Epithelial cell of esophagus (primary cell): ENCODE data around the gene CD244.
A peak's percentile ranks its signal among the peaks of the same experiment; 100 is the strongest.

Experiments
- DNase-seq: peaks from one replicate; pipeline ENCODE4 v3.0.0; 2010; ENCODE audit warnings: low read depth
- H3K4me3 ChIP-seq: 2 replicates; pipeline ENCODE4 v1.5.1; 2011; ENCODE audit warnings: mild to moderate bottlenecking, low read length, control low read depth
- TF ChIP-seq, protein P1 (sequence below): IDR thresholded peaks from 2 replicates; pipeline ENCODE4 v1.5.1; 2011; ENCODE audit warnings: low read depth, mild to moderate bottlenecking, low read length, control low read depth, inconsistent platforms; ENCODE audit not compliant: insufficient read depth; ENCODE audit errors: missing control alignments

Gene CD244

DNA sequence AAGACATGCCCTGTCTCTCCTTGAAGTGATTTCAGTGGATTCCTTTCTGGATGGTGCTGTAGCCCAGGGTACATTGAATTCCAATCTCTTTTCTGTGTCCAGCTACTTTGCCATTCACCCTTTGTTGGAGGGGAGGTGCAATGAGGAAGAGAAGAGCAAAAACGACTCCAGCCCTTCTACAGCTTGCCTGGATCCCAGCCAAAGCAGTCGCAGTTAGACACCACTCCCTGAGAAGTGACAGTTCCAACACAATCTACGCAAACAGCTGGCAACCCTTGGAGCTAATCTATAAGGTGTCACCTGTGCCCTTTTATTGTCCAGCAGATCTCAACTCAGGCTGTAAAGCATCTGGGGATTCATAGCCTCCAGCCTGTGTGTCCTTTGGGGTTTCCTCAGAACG lies 4.6 kb downstream of the CD244 start:
- no peak for DNase-seq
- TF ChIP-seq, protein P1, sequence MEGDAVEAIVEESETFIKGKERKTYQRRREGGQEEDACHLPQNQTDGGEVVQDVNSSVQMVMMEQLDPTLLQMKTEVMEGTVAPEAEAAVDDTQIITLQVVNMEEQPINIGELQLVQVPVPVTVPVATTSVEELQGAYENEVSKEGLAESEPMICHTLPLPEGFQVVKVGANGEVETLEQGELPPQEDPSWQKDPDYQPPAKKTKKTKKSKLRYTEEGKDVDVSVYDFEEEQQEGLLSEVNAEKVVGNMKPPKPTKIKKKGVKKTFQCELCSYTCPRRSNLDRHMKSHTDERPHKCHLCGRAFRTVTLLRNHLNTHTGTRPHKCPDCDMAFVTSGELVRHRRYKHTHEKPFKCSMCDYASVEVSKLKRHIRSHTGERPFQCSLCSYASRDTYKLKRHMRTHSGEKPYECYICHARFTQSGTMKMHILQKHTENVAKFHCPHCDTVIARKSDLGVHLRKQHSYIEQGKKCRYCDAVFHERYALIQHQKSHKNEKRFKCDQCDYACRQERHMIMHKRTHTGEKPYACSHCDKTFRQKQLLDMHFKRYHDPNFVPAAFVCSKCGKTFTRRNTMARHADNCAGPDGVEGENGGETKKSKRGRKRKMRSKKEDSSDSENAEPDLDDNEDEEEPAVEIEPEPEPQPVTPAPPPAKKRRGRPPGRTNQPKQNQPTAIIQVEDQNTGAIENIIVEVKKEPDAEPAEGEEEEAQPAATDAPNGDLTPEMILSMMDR = no peak
- H3K4me3 ChIP-seq = no peak overlapping the region

DNA sequence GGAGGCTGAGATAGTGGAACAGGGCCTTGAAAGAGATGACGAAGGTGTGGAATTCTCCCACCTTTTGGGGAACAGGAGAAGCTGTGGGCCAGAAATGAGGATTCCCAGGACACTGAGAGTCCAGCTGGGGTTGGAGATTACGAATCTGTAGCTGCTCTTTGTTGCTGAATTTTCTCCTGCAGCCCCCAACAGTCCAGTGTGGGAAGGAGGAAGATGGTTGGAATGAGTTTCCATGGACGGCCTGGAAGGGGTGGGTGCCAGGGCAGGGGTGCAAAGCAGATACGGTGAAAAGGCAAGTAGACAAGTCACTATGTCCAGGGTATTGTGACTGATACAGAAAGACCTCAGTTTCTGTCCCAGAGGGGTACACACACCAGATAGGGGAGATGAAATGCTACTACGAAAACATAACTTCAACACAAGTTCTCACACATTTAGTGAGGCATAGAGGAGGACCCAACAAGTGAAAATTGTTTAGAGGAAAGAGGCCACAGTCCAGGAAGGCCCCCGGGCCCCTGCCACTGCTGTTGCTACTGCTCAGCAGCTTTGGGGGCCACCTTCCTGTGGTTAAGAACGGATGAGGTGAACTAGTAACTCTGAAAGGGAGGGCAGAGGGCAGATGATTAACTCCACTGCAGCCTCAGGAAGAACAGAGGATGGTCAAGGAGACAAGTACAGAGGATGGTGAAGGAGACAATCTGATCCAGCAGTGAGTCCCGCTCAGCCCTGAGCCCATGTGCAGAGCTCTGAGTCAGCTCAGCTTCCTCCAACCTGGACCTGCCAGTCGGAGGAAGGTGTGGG lies 7.3 kb downstream of the CD244 start:
- no peak for DNase-seq
- H3K4me3 ChIP-seq = no peak overlapping the region
- TF ChIP-seq, protein P1 = no peak

DNA sequence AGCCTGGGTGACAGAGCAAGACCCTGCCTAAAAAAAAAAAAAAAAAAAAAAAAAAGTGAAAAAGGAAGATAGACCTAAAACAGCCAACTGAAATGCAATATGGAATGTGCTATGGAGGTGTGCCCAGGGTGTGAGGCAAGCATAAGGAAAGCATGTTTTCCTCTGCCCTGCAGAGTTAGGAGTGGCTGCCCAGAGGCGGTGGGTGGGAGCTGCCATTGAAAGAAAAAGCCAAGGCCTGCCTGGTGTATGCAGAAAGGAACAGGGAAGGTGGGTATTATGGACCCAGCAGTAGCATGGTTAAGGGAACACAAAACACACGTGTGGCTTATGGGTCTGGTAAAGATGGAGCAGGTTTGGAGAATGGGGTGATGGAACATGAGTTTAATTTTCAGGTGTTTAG lies 8.9 kb downstream of the CD244 start:
- peak; percentile 17 for DNase-seq
- H3K4me3 ChIP-seq = no peak overlapping the region
- TF ChIP-seq, protein P1 = no peak

DNA sequence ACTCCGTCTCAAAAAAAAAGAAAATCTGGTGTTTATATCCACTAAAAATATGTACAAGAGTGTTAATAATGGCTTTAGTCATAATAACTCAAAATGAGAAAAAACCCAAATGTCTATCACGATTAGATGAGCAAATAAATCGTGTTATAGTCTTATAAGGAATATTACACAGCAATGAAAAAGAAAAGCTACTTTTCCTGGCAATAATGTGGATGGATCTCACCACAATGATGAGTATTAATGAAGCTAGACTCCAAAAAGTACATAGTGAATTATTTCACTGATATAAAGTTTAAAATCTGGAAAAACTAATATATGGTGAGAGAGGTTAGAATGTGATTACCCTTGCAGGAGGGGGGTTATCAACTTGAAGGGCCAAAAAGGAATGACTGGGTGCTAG lies 9.7 kb downstream of the CD244 start:
- no peak for DNase-seq
- TF ChIP-seq, protein P1 = no peak

DNA sequence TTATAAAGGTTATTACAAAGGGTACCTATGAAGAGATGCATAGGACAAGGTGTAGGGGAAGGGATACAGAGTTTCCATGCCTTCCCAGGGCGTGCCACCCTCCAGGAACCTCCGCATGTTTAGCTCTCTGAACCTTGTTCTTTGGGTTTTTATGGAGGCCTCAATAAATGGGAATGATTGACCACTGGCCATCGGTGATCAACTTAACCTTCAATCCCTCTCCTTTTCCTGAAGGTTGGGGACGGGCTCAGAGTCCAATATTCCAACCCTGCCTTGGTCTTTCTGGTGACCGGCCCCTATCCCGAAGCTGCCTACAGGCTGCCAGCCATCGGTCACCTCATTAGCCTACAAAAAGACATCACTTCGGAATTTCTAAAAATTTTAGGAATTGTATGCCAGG lies 11.7 kb downstream of the CD244 start:
- TF ChIP-seq, protein P1 = no peak
- DNase-seq = no peak
- H3K4me3 ChIP-seq = no peak overlapping the region

More for the DNA sequence above, 9.7 kb downstream of the CD244 start:
- H3K4me3 ChIP-seq = no peak overlapping the region

DNA sequence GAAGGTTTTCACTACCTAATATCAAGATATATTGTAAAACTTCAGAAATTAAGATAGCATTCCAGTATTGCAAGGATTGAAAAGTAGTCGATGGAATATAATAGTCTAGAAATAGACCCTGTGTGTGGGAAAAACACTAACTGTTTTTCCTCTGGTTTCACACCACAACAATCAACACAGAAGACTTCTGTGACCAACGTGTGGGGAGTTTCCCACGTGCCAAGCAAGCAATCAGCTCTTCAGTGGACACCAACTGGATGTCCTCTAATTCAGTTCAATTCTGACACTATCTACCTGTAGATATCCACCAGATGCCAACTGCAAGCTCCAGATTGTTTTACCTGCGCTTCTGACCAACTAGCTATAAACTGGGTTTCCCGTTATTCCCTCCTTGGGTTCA lies 12.1 kb downstream of the CD244 start:
- no peak overlapping the region for H3K4me3 ChIP-seq
- DNase-seq = no peak
- TF ChIP-seq, protein P1 = no peak

DNA sequence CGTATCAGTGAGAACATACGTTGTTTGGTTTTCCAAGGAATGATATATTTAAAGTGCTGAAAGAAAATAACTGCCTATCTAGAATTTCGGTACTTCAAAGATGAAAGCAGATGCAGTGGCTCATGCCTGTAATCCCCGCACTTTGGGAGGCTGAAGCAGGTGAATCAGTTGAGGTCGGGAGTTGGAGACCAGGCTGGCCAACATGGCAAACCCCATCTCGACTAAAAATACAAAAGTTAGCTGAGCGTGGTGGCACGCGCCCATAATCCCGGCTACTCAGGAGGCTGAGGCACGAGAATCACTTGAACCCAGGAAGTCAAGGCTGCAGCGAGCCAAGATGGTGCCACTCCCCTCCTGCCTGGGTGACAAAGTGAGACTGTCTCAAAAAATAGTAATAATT lies 16.4 kb downstream of the CD244 start:
- TF ChIP-seq, protein P1 = no peak
- H3K4me3 ChIP-seq = no peak overlapping the region
- no peak for DNase-seq
